Neural cell (in vitro differentiated cells): Measurements from ENCODE around the gene CEACAM7. TPM values are rescaled to one million over a fixed set of nuclear protein-coding genes. Genes with fewer than 3 reads are reported as not detected.

Source experiments
- H2AFZ ChIP-seq: fragments of 200-600, 300-800 bp; sonication (generic), shearing (Covaris generic); 2 replicates; pipeline ENCODE4 v1.6.0; 2014; ENCODE audit warnings: low read depth, mild to moderate bottlenecking, antibody characterized with exemption, low read length, moderate library complexity
- H3F3A ChIP-seq: fragments of 200-600 bp; shearing (Covaris generic); 2 replicates; pipeline ENCODE4 v1.6.1; 2016; ENCODE audit warnings: mild to moderate bottlenecking, moderate library complexity, mixed read lengths, antibody characterized with exemption, low read length; ENCODE audit not compliant: insufficient read depth, poor library complexity, severe bottlenecking
- H3K27ac ChIP-seq: fragments of 200-600, 300-800 bp; sonication (generic), shearing (Covaris generic); 2 replicates; pipeline ENCODE4 v1.5.1; 2014; ENCODE audit warnings: mild to moderate bottlenecking, low read length, moderate library complexity
- H3K27me3 ChIP-seq: fragments of 300-800, 200-600 bp; sonication (generic), shearing (Covaris generic); 2 replicates; pipeline ENCODE4 v1.6.0; 2014; ENCODE audit warnings: mild to moderate bottlenecking, low read depth, low read length, moderate library complexity; ENCODE audit not compliant: insufficient read depth
- H3K36me3 ChIP-seq: fragments of 300-800, 200-600 bp; sonication (generic), shearing (Covaris generic); 2 replicates; pipeline ENCODE4 v1.5.1; 2014; ENCODE audit warnings: mild to moderate bottlenecking, antibody characterized with exemption, low read length, moderate library complexity; ENCODE audit not compliant: insufficient read depth
- H3K4me2 ChIP-seq: fragments of 300-800, 200-600 bp; sonication (generic), shearing (Covaris generic); 2 replicates; pipeline ENCODE4 v1.6.0; 2014; ENCODE audit warnings: mild to moderate bottlenecking, low read length
- H3K4me3 ChIP-seq: fragments of 300-800, 200-600 bp; sonication (generic), shearing (Covaris generic); 2 replicates; pipeline ENCODE4 v1.5.1; 2014; ENCODE audit warnings: mild to moderate bottlenecking, low read length, moderate library complexity
- H3K79me2 ChIP-seq: fragments of 200-600 bp; shearing (Covaris generic); replicated peaks from 2 replicates; pipeline ENCODE4 v1.6.0; 2014; ENCODE audit warnings: mild to moderate bottlenecking, low read length, moderate library complexity; ENCODE audit not compliant: insufficient read depth
- H3K9ac ChIP-seq: fragments of 300-800, 200-600 bp; sonication (generic), shearing (Covaris generic); 2 replicates; pipeline ENCODE4 v1.6.1; 2016; ENCODE audit warnings: mild to moderate bottlenecking, low read length, mixed read lengths
- H3K9me2 ChIP-seq: fragments of 200-600 bp; shearing (Covaris generic); 2 replicates; pipeline ENCODE4 v1.6.1; 2016; ENCODE audit warnings: mild to moderate bottlenecking, low read length, mixed read lengths; ENCODE audit not compliant: insufficient read depth
- H3K9me3 ChIP-seq: fragments of 200-600, 300-800 bp; sonication (generic), shearing (Covaris generic); 2 replicates; pipeline ENCODE4 v1.6.1; 2016; ENCODE audit warnings: mild to moderate bottlenecking, mixed run types, low read length, moderate library complexity, mixed read lengths
- H4K20me1 ChIP-seq: fragments of 200-600 bp; shearing (Covaris generic); 2 replicates; pipeline ENCODE4 v1.6.1; 2016; ENCODE audit warnings: mild to moderate bottlenecking, mixed run types; ENCODE audit not compliant: insufficient read depth
- EP300 ChIP-seq: fragments of 450-650 bp; conservative IDR thresholded peaks from 2 replicates; pipeline ENCODE4 v1.6.1; 2014; ENCODE audit warnings: antibody characterized with exemption, mild to moderate bottlenecking, moderate library complexity; ENCODE audit not compliant: poor library complexity, severe bottlenecking
- EZH2 ChIP-seq: fragments of 200-600, 300-800 bp; shearing (Covaris generic), sonication (generic); IDR thresholded peaks from 2 replicates; pipeline ENCODE4 v1.6.1; 2014; ENCODE audit warnings: antibody characterized with exemption, low read length, borderline replicate concordance, mild to moderate bottlenecking; ENCODE audit not compliant: insufficient read depth, poor library complexity, severe bottlenecking
- MXI1 ChIP-seq: fragments of 450-650 bp; conservative IDR thresholded peaks from 2 replicates; pipeline ENCODE4 v1.6.1; 2014; ENCODE audit warnings: antibody characterized with exemption, mild to moderate bottlenecking; ENCODE audit not compliant: poor library complexity, severe bottlenecking
- POLR2AphosphoS5 ChIP-seq: IDR thresholded peaks from 2 replicates; pipeline ENCODE4 v1.6.1; 2012
- RAD21 ChIP-seq: fragments of 450-650 bp; conservative IDR thresholded peaks from 2 replicates; pipeline ENCODE4 v1.6.1; 2014; ENCODE audit warnings: antibody characterized with exemption, mild to moderate bottlenecking, moderate library complexity
- SMC3 ChIP-seq: fragments of 450-650 bp; conservative IDR thresholded peaks from 2 replicates; pipeline ENCODE4 v1.6.1; 2014; ENCODE audit warnings: antibody characterized with exemption, mild to moderate bottlenecking, moderate library complexity; ENCODE audit not compliant: poor library complexity
- TAF1 ChIP-seq: IDR thresholded peaks from 2 replicates; pipeline ENCODE4 v1.6.1; 2012; ENCODE audit warnings: low read depth
- polyA plus RNA-seq: library from polyadenylated mRNA; depleted of rRNA; stranded (reverse); fragments of >200 nt; gene quantifications from 2 replicates; pipeline ENCODE4 v1.2.3, GENCODE V29; 2014
- TF ChIP-seq, protein P1 (sequence below): IDR thresholded peaks from 2 replicates; pipeline ENCODE4 v1.6.1; 2012; ENCODE audit warnings: borderline replicate concordance
- TF ChIP-seq, protein P2 (sequence below): fragments of 450-650 bp; IDR thresholded peaks from 2 replicates; pipeline ENCODE4 v1.5.1; 2014; ENCODE audit warnings: antibody characterized with exemption, mild to moderate bottlenecking, moderate library complexity; ENCODE audit not compliant: poor library complexity, severe bottlenecking

Gene CEACAM7
- polyA plus RNA-seq, 1 donor from 2014 or later = not detected

DNA sequence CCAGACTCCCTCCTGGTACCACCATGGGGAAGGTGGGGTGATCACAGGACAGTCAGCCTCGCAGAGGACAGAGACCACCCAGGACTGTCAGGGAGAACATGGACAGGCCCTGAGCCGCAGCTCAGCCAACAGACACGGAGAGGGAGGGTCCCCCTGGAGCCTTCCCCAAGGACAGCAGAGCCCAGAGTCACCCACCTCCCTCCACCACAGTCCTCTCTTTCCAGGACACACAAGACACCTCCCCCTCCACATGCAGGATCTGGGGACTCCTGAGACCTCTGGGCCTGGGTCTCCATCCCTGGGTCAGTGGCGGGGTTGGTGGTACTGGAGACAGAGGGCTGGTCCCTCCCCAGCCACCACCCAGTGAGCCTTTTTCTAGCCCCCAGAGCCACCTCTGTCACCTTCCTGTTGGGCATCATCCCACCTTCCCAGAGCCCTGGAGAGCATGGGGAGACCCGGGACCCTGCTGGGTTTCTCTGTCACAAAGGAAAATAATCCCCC lies 19.9 kb upstream of the CEACAM7 start:
- TF ChIP-seq TAF1 (no peak), EP300 (no peak), MXI1 (no peak)
- no peak overlapping the region for H2AFZ ChIP-seq
- no peak overlapping the region for H3K9ac ChIP-seq
- H3K4me2 ChIP-seq = no peak overlapping the region
- no peaks in the 10 kb centered on the region for H3K36me3 ChIP-seq
- no peak overlapping the region for H3K27ac ChIP-seq
- H4K20me1 ChIP-seq = no peaks in the 10 kb centered on the region
- H3K27me3 ChIP-seq = no peaks in the 10 kb centered on the region
- H3K4me3 ChIP-seq = no peak overlapping the region
- no peaks in the 10 kb centered on the region for H3F3A ChIP-seq
- H3K9me2 ChIP-seq = no peaks in the 10 kb centered on the region
- H3K79me2 ChIP-seq = no peaks in the 10 kb centered on the region
- no peaks in the 10 kb centered on the region for H3K9me3 ChIP-seq

DNA sequence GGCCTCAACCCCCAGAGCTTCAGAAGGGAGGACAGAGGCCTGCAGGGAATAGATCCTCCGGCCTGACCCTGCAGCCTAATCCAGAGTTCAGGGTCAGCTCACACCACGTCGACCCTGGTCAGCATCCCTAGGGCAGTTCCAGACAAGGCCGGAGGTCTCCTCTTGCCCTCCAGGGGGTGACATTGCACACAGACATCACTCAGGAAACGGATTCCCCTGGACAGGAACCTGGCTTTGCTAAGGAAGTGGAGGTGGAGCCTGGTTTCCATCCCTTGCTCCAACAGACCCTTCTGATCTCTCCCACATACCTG lies 19.4 kb upstream of the CEACAM7 start:
- H3K9me2 ChIP-seq = no peaks in the 10 kb centered on the region
- H3K27ac ChIP-seq = no peak overlapping the region
- H3K9ac ChIP-seq = no peak overlapping the region
- no peaks in the 10 kb centered on the region for H3K27me3 ChIP-seq
- TF ChIP-seq SMC3 (no peak), MXI1 (no peak), POLR2AphosphoS5 (no peak), EZH2 (no peak), TAF1 (no peak)
- TF ChIP-seq, protein P1, sequence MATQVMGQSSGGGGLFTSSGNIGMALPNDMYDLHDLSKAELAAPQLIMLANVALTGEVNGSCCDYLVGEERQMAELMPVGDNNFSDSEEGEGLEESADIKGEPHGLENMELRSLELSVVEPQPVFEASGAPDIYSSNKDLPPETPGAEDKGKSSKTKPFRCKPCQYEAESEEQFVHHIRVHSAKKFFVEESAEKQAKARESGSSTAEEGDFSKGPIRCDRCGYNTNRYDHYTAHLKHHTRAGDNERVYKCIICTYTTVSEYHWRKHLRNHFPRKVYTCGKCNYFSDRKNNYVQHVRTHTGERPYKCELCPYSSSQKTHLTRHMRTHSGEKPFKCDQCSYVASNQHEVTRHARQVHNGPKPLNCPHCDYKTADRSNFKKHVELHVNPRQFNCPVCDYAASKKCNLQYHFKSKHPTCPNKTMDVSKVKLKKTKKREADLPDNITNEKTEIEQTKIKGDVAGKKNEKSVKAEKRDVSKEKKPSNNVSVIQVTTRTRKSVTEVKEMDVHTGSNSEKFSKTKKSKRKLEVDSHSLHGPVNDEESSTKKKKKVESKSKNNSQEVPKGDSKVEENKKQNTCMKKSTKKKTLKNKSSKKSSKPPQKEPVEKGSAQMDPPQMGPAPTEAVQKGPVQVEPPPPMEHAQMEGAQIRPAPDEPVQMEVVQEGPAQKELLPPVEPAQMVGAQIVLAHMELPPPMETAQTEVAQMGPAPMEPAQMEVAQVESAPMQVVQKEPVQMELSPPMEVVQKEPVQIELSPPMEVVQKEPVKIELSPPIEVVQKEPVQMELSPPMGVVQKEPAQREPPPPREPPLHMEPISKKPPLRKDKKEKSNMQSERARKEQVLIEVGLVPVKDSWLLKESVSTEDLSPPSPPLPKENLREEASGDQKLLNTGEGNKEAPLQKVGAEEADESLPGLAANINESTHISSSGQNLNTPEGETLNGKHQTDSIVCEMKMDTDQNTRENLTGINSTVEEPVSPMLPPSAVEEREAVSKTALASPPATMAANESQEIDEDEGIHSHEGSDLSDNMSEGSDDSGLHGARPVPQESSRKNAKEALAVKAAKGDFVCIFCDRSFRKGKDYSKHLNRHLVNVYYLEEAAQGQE = no peak
- no peaks in the 10 kb centered on the region for H3K79me2 ChIP-seq
- H3K4me2 ChIP-seq = no peak overlapping the region
- H2AFZ ChIP-seq = no peak overlapping the region
- no peaks in the 10 kb centered on the region for H3K36me3 ChIP-seq
- no peaks in the 10 kb centered on the region for H3F3A ChIP-seq
- H3K4me3 ChIP-seq = no peak overlapping the region
- no peaks in the 10 kb centered on the region for H3K9me3 ChIP-seq
- no peaks in the 10 kb centered on the region for H4K20me1 ChIP-seq

DNA sequence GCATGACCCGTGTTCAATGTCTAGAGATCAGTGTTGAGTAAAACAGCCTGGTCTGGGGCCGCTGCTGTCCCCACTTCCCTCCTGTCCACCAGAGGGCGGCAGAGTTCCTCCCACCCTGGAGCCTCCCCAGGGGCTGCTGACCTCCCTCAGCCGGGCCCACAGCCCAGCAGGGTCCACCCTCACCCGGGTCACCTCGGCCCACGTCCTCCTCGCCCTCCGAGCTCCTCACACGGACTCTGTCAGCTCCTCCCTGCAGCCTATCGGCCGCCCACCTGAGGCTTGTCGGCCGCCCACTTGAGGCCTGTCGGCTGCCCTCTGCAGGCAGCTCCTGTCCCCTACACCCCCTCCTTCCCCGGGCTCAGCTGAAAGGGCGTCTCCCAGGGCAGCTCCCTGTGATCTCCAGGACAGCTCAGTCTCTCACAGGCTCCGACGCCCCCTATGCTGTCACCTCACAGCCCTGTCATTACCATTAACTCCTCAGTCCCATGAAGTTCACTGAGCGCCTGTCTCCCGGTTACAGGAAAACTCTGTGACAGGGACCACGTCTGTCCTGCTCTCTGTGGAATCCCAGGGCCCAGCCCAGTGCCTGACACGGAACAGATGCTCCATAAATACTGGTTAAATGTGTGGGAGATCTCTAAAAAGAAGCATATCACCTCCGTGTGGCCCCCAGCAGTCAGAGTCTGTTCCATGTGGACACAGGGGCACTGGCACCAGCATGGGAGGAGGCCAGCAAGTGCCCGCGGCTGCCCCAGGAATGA lies 18.9 kb upstream of the CEACAM7 start:
- Histone ChIP-seq H3K27ac (no peak overlapping the region), H3K9me2 (no peaks in the 10 kb centered on the region), H4K20me1 (no peaks in the 10 kb centered on the region), H3K36me3 (no peaks in the 10 kb centered on the region), H3K79me2 (no peaks in the 10 kb centered on the region), H3K27me3 (no peaks in the 10 kb centered on the region), H3F3A (no peaks in the 10 kb centered on the region), H2AFZ (no peak overlapping the region), H3K9me3 (no peaks in the 10 kb centered on the region), H3K4me3 (no peak overlapping the region), H3K4me2 (no peak overlapping the region), H3K9ac (no peak overlapping the region)
- TF ChIP-seq, protein P2, sequence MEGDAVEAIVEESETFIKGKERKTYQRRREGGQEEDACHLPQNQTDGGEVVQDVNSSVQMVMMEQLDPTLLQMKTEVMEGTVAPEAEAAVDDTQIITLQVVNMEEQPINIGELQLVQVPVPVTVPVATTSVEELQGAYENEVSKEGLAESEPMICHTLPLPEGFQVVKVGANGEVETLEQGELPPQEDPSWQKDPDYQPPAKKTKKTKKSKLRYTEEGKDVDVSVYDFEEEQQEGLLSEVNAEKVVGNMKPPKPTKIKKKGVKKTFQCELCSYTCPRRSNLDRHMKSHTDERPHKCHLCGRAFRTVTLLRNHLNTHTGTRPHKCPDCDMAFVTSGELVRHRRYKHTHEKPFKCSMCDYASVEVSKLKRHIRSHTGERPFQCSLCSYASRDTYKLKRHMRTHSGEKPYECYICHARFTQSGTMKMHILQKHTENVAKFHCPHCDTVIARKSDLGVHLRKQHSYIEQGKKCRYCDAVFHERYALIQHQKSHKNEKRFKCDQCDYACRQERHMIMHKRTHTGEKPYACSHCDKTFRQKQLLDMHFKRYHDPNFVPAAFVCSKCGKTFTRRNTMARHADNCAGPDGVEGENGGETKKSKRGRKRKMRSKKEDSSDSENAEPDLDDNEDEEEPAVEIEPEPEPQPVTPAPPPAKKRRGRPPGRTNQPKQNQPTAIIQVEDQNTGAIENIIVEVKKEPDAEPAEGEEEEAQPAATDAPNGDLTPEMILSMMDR = no peak
- TF ChIP-seq EP300 (no peak), POLR2AphosphoS5 (no peak), EZH2 (no peak), RAD21 (no peak), TAF1 (no peak), MXI1 (no peak), SMC3 (no peak)
- TF ChIP-seq, protein P1 = no peak
